ENCODE measurements around the gene SLC25A30. TPM values are rescaled to one million over a fixed set of nuclear protein-coding genes. Genes with fewer than 3 reads are reported as not detected.
"Not testable (repeated sequence)": the region's sequence is repeated elsewhere in the genome, so short reads cannot be mapped to it uniquely, and the experiment has no call there.

The SLC25A30 gene
- total RNA-seq, 1 donor from 2014 or later, result 11.5 TPM

DNA sequence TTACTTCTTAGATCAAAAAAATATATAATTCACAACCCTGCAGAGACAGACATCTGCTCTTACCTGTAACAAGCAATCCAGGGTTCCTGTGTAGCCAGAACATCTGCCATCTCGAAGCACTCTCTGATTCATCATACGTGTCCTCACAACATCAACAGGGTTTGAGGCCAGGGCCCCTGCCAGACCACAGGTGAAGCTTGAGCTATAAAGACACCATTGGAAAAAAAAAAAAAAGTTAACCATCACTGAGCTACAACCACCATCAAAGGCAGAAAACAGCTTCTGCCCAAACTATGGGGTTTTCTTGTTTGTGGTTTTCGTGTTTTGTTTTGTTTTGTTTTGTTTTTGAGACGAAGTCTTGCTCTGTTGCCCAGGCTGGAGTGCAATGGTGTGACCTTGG is 19.3 kb downstream of the SLC25A30 start:
- Histone ChIP-seq H3K27ac (no peak overlapping the region), H3K9me3 (no peaks in the 10 kb centered on the region), H3K36me3 (peaks cover 0 to 57% of the 10 kb centered on the region in 2 donors), H3K27me3 (no peaks in the 10 kb centered on the region), H3K4me3 (no peak overlapping the region), H3K4me1 (no peaks in the 10 kb centered on the region)
- DNase-seq (ENCODE audit: extremely low spot score in 2 of 2), result no peak
- intact Hi-C loops (cut with DNase I), result no loop called here
- TF ChIP-seq POLR2AphosphoS5 (IDR thresholded peaks at IDR 0.05; ENCODE audit: insufficient read depth in 1 of 2, low read depth in 1 of 2) (no peak), POLR2A (IDR thresholded peaks at IDR 0.05) (no peak)
- TF ChIP-seq, protein P1, sequence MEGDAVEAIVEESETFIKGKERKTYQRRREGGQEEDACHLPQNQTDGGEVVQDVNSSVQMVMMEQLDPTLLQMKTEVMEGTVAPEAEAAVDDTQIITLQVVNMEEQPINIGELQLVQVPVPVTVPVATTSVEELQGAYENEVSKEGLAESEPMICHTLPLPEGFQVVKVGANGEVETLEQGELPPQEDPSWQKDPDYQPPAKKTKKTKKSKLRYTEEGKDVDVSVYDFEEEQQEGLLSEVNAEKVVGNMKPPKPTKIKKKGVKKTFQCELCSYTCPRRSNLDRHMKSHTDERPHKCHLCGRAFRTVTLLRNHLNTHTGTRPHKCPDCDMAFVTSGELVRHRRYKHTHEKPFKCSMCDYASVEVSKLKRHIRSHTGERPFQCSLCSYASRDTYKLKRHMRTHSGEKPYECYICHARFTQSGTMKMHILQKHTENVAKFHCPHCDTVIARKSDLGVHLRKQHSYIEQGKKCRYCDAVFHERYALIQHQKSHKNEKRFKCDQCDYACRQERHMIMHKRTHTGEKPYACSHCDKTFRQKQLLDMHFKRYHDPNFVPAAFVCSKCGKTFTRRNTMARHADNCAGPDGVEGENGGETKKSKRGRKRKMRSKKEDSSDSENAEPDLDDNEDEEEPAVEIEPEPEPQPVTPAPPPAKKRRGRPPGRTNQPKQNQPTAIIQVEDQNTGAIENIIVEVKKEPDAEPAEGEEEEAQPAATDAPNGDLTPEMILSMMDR (IDR thresholded peaks at IDR 0.05), result no peak

DNA sequence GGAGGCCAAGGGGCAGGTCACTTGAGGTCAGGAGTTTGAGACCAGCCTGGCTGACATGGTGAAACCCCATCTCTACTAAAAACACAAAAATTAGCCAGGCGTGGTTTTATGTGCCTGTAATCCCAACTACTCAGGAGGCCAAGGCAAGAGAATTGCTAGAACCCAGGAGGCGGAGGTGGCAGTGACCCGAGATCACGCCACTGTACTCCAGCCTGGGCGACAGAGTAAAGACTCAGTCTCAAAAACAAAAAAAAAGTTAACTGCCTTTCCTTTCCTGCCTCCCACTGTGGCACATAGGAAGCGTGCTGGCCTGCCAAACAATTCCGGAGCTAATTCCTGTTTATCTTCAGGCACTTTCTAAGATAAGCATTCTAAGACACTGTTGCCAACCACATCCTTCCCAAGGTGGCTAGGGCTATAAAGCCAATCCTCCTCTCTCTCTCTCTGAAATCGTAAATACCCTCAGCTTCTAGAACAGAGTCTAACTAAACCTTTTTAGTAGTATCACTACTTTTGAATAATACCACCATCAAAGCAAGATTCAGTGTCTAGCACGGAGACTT is 21.6 kb downstream of the SLC25A30 start:
- no peak overlapping the region for H3K4me3 ChIP-seq
- H3K27me3 ChIP-seq, result no peaks in the 10 kb centered on the region
- no peak overlapping the region for H3K27ac ChIP-seq
- no peaks in the 10 kb centered on the region for H3K4me1 ChIP-seq
- H3K9me3 ChIP-seq, result no peaks in the 10 kb centered on the region
- DNase-seq (ENCODE audit: extremely low spot score in 2 of 2), result no peak
- intact Hi-C loops (cut with DNase I), result no loop called here
- TF ChIP-seq POLR2AphosphoS5 (IDR thresholded peaks at IDR 0.05; ENCODE audit: insufficient read depth in 1 of 2, low read depth in 1 of 2) (peak in 1 of 2 donors; percentile 54), POLR2A (IDR thresholded peaks at IDR 0.05) (no peak)
- peaks cover 0 to 48% of the 10 kb centered on the region in 2 donors for H3K36me3 ChIP-seq

DNA sequence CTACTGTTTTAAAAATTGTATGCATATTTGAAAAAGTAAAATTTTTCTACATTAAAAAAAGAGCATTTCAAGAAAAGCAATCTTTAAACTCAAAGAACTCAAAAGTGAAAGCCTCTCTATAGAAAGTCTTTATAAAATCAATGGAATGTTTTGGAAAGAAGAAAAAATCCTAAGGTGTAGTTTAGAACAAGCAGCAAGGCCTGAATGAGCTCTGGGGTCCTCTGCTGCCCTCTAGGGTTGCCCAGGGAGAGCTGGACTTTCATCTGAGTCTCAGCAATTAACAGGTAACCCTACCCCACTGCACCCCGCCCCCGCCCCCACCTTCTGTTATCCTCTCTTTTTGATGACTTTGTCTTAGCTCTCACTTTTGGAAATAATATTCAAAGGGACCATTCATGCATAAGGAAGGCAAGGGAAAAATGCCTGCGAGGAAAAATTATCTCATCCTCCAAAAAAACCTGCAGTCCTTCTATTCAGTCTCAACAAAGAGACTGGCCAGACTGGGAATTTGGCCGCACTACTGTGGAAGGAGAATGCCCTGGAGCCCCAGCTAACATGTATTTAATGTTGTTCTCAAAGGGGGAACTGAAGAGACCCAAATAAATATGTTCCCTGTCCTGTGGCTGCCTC is 24.1 kb downstream of the SLC25A30 start:
- intact Hi-C loops (cut with DNase I), result no loop called here
- no peaks in the 10 kb centered on the region for H3K27me3 ChIP-seq
- H3K36me3 ChIP-seq, result peaks cover 0 to 23% of the 10 kb centered on the region in 2 donors
- no peak for DNase-seq (ENCODE audit: extremely low spot score in 2 of 2)
- no peak overlapping the region for H3K27ac ChIP-seq
- H3K4me1 ChIP-seq, result no peaks in the 10 kb centered on the region
- no peak for TF ChIP-seq POLR2A (IDR thresholded peaks at IDR 0.05)
- TF ChIP-seq, protein P1 (IDR thresholded peaks at IDR 0.05), result peak in 1 of 3 experiments; percentile 48
- H3K9me3 ChIP-seq, result no peaks in the 10 kb centered on the region
- no peak overlapping the region for H3K4me3 ChIP-seq

DNA sequence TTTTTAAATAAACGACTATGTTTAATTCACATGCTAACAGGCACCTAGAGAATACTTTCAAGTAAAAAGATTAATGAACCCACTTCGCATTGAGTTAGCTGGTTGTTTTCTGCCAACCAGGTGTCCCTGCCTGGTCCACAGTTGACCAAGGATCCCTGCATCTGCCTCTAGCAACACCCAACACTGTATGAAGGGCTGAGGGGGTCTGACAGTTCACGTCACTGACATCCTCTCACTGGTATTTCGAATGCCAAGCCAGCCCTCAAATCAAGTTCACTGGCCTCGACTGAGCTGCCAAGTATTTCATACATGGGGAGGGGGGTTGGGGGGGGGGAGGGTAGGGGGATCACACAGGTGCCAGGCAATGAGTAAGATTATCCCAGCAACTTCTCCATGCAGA is 25.4 kb downstream of the SLC25A30 start:
- peaks cover 0 to 13% of the 10 kb centered on the region in 2 donors for H3K36me3 ChIP-seq
- intact Hi-C loops (cut with DNase I), result no loop called here

DNA sequence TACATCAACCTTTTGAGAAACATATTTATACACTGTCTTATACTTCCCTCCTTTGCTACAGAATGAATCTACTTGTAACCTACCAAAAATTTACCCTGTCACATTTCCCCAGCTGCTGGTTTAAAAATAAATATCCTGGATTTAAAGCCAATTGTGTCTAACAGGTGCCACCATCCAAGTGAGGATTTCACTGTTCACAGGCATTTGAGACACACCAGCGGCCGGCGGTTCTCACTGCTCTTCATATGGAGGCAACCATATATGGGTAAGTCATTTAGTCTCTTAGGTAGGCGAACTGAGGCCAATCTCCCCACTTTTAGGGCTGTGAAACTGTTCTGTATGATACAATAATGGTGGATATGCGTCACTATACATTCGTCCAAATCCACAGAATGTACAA is 26.2 kb downstream of the SLC25A30 start:
- TF ChIP-seq, protein P1 (IDR thresholded peaks at IDR 0.05), result no peak
- TF ChIP-seq POLR2A (IDR thresholded peaks at IDR 0.05) (no peak), POLR2AphosphoS5 (IDR thresholded peaks at IDR 0.05; ENCODE audit: insufficient read depth in 1 of 2, low read depth in 1 of 2) (no peak)
- intact Hi-C loops (cut with DNase I), result no loop called here
- peaks cover 0 to 11% of the 10 kb centered on the region in 2 donors for H3K36me3 ChIP-seq
- H3K27me3 ChIP-seq, result no peaks in the 10 kb centered on the region
- DNase-seq (ENCODE audit: extremely low spot score in 2 of 2), result no peak
- H3K9me3 ChIP-seq, result no peaks in the 10 kb centered on the region
- H3K27ac ChIP-seq, result no peak overlapping the region
- H3K4me3 ChIP-seq, result no peak overlapping the region
- no peaks in the 10 kb centered on the region for H3K4me1 ChIP-seq

More for the DNA sequence above, 25.4 kb downstream of the SLC25A30 start:
- no peaks in the 10 kb centered on the region for H3K9me3 ChIP-seq
- DNase-seq (ENCODE audit: extremely low spot score in 2 of 2), result no peak
- H3K4me1 ChIP-seq, result no peaks in the 10 kb centered on the region
- TF ChIP-seq POLR2AphosphoS5 (IDR thresholded peaks at IDR 0.05; ENCODE audit: insufficient read depth in 1 of 2, low read depth in 1 of 2) (no peak), POLR2A (IDR thresholded peaks at IDR 0.05) (no peak)
- TF ChIP-seq, protein P1 (IDR thresholded peaks at IDR 0.05), result no peak
- H3K27ac ChIP-seq, result no peak overlapping the region
- H3K27me3 ChIP-seq, result no peaks in the 10 kb centered on the region
- H3K4me3 ChIP-seq, result no peak overlapping the region

DNA sequence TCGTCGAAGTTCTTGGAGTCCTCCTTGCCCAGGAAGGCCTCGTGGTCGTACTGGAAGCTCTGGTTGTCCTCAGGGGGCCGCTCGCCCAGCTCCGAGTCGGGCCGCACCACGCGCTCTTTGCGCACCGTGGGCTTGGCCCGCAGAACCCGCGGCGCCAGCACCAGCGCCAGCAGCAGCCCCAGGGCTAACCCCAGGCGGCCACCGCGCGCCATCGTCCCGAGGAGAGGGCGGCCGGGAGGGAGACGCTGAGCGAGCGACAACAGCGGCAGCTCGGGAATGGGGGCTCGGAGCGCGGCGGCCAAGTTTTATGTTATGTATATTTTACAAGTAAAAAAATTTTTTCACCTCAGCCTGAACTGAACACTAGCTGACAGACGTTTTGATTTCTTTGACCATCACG is 27.0 kb downstream of the SLC25A30 start:
- H3K9me3 ChIP-seq; H3K4me3 ChIP-seq; H3K27ac ChIP-seq; intact Hi-C loops (cut with DNase I); H3K27me3 ChIP-seq; H3K36me3 ChIP-seq; DNase-seq (ENCODE audit: extremely low spot score in 2 of 2); H3K4me1 ChIP-seq: not testable (repeated sequence)

DNA sequence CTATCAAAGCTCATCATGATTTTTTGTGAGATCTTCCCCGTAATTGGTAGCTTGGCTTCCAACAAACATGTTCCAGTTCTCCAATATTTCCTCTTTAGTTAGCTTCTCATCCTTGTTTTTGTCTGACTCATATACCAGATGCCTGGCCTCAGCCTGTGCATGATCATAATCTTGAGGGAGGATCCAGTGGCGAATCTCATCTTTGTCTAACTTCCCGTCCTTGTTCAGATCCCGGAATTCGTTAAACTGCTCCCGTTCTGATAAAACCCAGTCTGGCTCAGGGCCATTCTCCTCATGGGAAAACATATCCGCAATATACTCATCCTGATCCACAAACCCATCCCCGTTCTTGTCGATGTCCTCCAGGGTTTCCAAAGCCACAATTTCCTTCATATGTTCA is 27.8 kb downstream of the SLC25A30 start:
- intact Hi-C loops (cut with DNase I); H3K9me3 ChIP-seq; H3K4me1 ChIP-seq; H3K36me3 ChIP-seq; H3K27me3 ChIP-seq; H3K27ac ChIP-seq; DNase-seq (ENCODE audit: extremely low spot score in 2 of 2); H3K4me3 ChIP-seq: not testable (repeated sequence)

Measured in vagina (tissue), 2 donors.